Activated CD4-positive, alpha-beta memory T cell treated with anti-CD3 and anti-CD28 coated beads, Interleukin-2, amount 10 ng/mL, durations not matched to agents 7 days and 5 days (primary cell): Measurements from ENCODE around the gene SCLT1. TPM values are rescaled to one million over a fixed set of nuclear protein-coding genes. Genes with fewer than 3 reads are reported as not detected.
A peak's percentile ranks its signal among the peaks of the same experiment; 100 is the strongest.

ENCODE experiments used
- CTCF ChIA-PET: fragments of 350-600 bp; sonication (Branson Sonifier 250); formaldehyde crosslinking; loops from one replicate; lab custom pipeline; 2021; ENCODE audit warnings: antibody characterized with exemption, inconsistent platforms; lab: Charles Lee
- POLR2A ChIA-PET: fragments of 350-600 bp; sonication (Branson Sonifier 250); formaldehyde crosslinking; loops from one replicate; lab custom pipeline; 2021; ENCODE audit warnings: antibody characterized with exemption; lab: Charles Lee
- DNase-seq: peaks from one replicate; pipeline ENCODE4 v3.0.0-alpha.2; 2020
- H3K27ac Mint-ChIP-seq: one replicate; pipeline ENCODE4 v1.8.0; 2021; ENCODE audit warnings: mild to moderate bottlenecking, mixed read lengths
- H3K27me3 Mint-ChIP-seq: one replicate; pipeline ENCODE4 v1.8.0; 2021; ENCODE audit warnings: mixed read lengths
- H3K36me3 Mint-ChIP-seq: one replicate; pipeline ENCODE4 v1.8.0; 2021; ENCODE audit warnings: low read depth, mixed read lengths
- H3K4me1 Mint-ChIP-seq: one replicate; pipeline ENCODE4 v1.8.0; 2021; ENCODE audit warnings: mixed read lengths
- H3K4me3 Mint-ChIP-seq: one replicate; pipeline ENCODE4 v1.8.0; 2021; ENCODE audit warnings: mild to moderate bottlenecking, mixed read lengths
- H3K9me3 Mint-ChIP-seq: one replicate; pipeline ENCODE4 v1.8.0; 2021; ENCODE audit warnings: mixed read lengths
- total RNA-seq, 2 experiments: library from RNA; stranded (reverse); gene quantifications; one replicate each; pipeline ENCODE4 v1.2.3, GENCODE V29; 2021

Gene SCLT1
- total RNA-seq, 2 experiments from 2014 or later = 36.4 to 37.8 TPM

DNA sequence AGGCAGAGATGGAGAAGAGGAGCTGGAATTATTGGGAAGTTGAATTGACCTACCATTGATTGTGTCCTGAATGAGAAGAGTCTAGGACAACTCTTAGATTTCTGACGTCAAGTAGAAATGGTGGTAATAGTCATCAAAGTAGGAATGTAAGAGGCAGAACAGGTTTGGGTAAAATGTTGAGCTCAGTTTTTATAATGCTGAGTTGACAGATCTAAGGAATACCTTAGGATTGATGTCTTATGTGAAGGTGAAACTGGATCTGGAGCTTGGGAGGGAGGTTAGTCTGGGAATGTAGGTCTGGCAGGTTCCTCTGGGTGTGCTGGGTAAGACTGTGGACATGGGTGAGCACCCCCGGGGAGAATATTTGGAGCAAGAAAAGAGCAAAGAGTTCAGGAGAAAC lies 251.9 kb downstream of the SCLT1 start:
- H3K36me3 Mint-ChIP-seq = peaks cover 55% of the 10 kb centered on the region

DNA sequence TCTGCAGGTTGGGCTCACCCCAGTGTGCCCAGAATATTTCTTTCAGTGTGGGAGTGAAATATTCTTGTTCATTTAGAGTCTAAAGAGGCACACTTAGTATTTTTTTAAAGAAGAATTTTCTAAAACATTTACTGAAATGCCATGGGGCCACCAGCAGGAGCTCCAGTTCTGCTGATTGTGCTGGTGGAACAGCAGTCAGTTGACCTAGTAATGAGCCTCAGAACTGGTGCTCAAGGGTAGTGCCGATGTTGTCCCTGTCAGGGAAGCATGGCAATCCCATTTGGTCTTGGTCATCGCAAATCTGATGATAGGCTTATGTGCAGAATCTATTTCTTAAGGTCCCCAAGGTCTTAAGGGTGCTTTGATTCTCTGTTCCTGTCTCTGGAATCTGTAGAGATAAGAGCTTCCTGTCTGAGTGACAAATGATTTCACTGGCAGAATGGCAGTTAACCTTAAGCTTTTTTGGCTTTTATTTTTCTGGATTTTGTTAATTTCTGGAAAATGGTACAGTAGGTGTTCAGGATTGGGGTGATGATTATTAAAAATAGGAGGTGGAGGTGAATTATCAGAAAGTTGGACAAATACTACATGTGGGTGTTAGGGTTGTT lies 252.5 kb downstream of the SCLT1 start:
- peak overlapping the region; percentile 66 for H3K27ac Mint-ChIP-seq
- no peaks in the 10 kb centered on the region for H3K27me3 Mint-ChIP-seq
- no peak for DNase-seq
- CTCF ChIA-PET = interaction anchor here (1.0 kb wide), 1 partner anchor 266 kb away, joined by 3 read pairs; no protein-coding TSS in a partner anchor
- POLR2A ChIA-PET = interaction anchor here (0.8 to 1.2 kb wide), 4 partner anchors 14 to 252 kb away, joined by 3 to 4 read pairs (median 3); partner anchors contain the start of genes JADE1 and SCLT1
- H3K4me3 Mint-ChIP-seq = no peak overlapping the region
- peaks cover 22% of the 10 kb centered on the region for H3K4me1 Mint-ChIP-seq
- H3K36me3 Mint-ChIP-seq = peaks cover 49% of the 10 kb centered on the region
- no peaks in the 10 kb centered on the region for H3K9me3 Mint-ChIP-seq

More for the DNA sequence above, 251.9 kb downstream of the SCLT1 start:
- Mint-ChIP-seq H3K27me3 (no peaks in the 10 kb centered on the region), H3K4me3 (no peak overlapping the region), H3K9me3 (no peaks in the 10 kb centered on the region), H3K4me1 (peaks cover 22% of the 10 kb centered on the region), H3K27ac (peak overlapping the region; percentile 66)
- DNase-seq = no peak
- CTCF ChIA-PET = interaction anchor here (0.5 to 1.0 kb wide), 2 partner anchors 162 to 267 kb away, joined by 3 to 5 read pairs; no protein-coding TSS in a partner anchor
- POLR2A ChIA-PET = interaction anchor here (1.0 to 1.3 kb wide), 3 partner anchors 13 to 29 kb away, joined by 3 read pairs; no protein-coding TSS in a partner anchor

DNA sequence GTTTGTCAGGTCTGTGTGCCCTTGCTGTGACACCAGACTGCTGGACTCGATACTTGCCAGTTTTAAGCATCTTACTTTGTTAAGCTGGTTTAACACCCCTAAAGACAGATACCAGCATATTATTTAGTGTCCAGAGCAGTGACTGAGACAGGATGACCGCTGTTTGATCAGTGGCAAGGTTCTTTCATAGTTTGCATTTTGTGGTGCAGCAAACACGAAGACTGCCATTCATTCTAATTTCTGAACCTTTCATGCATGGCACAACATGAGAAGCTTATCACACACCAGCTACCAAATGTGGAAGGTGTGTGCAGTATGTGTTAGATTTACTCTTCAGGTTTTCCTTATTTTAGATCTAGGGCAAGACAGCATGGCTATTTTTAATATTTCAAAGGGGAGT lies 255.7 kb downstream of the SCLT1 start:
- no peak for DNase-seq
- H3K4me1 Mint-ChIP-seq = peaks cover 22% of the 10 kb centered on the region
- H3K27ac Mint-ChIP-seq = no peak overlapping the region
- H3K36me3 Mint-ChIP-seq = peaks cover 28% of the 10 kb centered on the region
- no peaks in the 10 kb centered on the region for H3K9me3 Mint-ChIP-seq
- CTCF ChIA-PET = interaction anchor here (0.7 to 1.4 kb wide), 2 partner anchors 14 to 25 kb away, joined by 3 to 4 read pairs; no protein-coding TSS in a partner anchor
- no peaks in the 10 kb centered on the region for H3K27me3 Mint-ChIP-seq
- POLR2A ChIA-PET = interaction anchor here (0.9 to 1.6 kb wide), 2 partner anchors 17 to 26 kb away, joined by 3 to 6 read pairs; no protein-coding TSS in a partner anchor
- no peak overlapping the region for H3K4me3 Mint-ChIP-seq

DNA sequence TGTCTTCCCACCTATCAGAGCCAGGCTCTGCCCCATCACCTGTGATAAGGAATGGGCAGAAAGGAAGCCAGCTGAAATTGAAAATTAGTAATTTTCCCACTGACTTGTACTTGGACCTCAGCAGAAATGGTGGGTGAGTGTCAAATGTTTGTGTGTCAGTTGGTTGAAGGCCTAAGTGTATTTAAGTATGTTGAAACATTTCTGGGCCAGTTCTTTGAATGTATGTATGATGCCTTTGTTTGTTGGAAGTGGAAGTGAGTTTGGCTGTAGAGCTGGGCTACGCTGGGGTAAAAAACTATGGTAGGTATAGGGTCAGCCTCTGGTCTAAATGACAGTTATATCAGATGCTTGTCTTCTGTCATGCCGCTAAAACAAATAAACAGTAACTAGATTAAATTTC lies 256.1 kb downstream of the SCLT1 start:
- H3K4me1 Mint-ChIP-seq = peaks cover 23% of the 10 kb centered on the region
- DNase-seq = no peak
- H3K36me3 Mint-ChIP-seq = peaks cover 29% of the 10 kb centered on the region
- ChIA-PET CTCF (interaction anchor here (0.7 to 1.4 kb wide), 2 partner anchors 13 to 25 kb away, joined by 3 to 4 read pairs; no protein-coding TSS in a partner anchor), POLR2A (interaction anchor here (0.9 to 1.0 kb wide), 2 partner anchors 17 to 25 kb away, joined by 3 to 4 read pairs; no protein-coding TSS in a partner anchor)
- H3K27ac Mint-ChIP-seq = no peak overlapping the region
- no peaks in the 10 kb centered on the region for H3K9me3 Mint-ChIP-seq
- no peak overlapping the region for H3K4me3 Mint-ChIP-seq
- no peaks in the 10 kb centered on the region for H3K27me3 Mint-ChIP-seq

DNA sequence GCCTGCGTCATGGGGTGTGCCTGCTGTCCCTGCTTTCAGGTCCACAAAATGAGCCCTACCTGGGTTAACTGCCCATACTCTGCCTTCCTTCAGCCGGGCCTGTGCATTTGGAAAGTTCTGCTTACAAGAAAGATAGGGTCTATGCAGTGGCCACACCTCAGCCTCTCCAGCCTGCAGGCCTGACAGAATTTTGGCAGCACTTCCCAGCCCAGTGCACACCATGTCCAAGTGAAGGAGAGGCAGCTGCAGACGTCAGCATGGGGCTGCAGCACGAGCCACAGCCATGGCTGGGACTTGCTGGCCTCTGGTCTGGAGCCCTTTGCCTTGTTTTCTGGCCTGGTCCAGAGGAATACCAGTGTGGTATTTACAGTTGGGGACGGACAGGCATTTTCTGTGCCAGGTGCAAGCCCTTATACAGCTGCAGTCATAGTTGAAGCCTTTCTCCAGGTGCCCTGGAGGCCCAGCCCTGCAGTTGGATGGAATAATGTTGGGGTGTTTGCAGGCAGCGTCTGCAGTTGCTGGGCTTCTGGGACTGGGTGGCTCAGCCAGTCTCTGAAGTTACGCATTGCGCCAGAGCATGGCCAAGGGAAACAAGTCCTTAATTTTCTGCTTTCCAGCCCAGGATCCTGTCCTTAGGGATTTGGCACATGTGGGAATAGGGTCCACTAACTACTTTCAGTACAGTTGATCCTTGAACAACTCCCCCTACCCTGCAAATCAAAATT lies 257.7 kb downstream of the SCLT1 start:
- Mint-ChIP-seq H3K4me1 (peaks cover 15% of the 10 kb centered on the region), H3K27me3 (no peaks in the 10 kb centered on the region), H3K4me3 (no peak overlapping the region), H3K27ac (no peak overlapping the region), H3K9me3 (no peaks in the 10 kb centered on the region), H3K36me3 (peaks cover 26% of the 10 kb centered on the region)
- ChIA-PET POLR2A (no interaction called here), CTCF (no interaction called here)
- no peak for DNase-seq

Other genes with a start within 250 kb of the SCLT1 start
- gene C4orf33, start 2.6 kb upstream of the SCLT1 start, total RNA-seq = 10 to 100 TPM; 26.2 to 27.2 TPM